GM18951 (cell line): Measurements from ENCODE around the gene TRIM9.

Experiments
- POLR2A ChIP-seq: IDR thresholded peaks from 4 replicates; pipeline ENCODE4 v1.6.1; 2011; ENCODE audit warnings: mild to moderate bottlenecking; ENCODE audit not compliant: insufficient read length, insufficient read depth; ENCODE audit errors: extremely low read depth
- in situ Hi-C: fragments of 300-500 bp; cut with MboI; formaldehyde crosslinking; loops from one replicate; pipeline ENCODE4 v1.12.0; 2022; ENCODE audit warnings: low sequenced_read_pairs, mixed read lengths, inconsistent platforms; ENCODE audit not compliant: unreplicated experiment

Gene TRIM9

GRCh38 chr14:51058382-51058781, 36.5 kb downstream of the TRIM9 start:
- no peak for TF ChIP-seq POLR2A
- in situ Hi-C loops = no loop called here

- no peak for TF ChIP-seq POLR2A
- in situ Hi-C loops = no loop called here
Observed at GRCh38 chr14:51056421-51056820, 38.5 kb downstream of the TRIM9 start.

GRCh38 chr14:51053157-51053556, 41.7 kb downstream of the TRIM9 start:
- in situ Hi-C loops = no loop called here
- TF ChIP-seq POLR2A = no peak

GRCh38 chr14:51044961-51045360, 49.9 kb downstream of the TRIM9 start:
- TF ChIP-seq POLR2A = no peak

GRCh38 chr14:51041883-51042282, 53.0 kb downstream of the TRIM9 start:
- TF ChIP-seq POLR2A = no peak

More at GRCh38 chr14:51044961-51045360, 49.9 kb downstream of the TRIM9 start:
- in situ Hi-C loops = no loop called here

GRCh38 chr14:51041108-51041531, 53.8 kb downstream of the TRIM9 start:
- in situ Hi-C loops = no loop called here
- no peak for TF ChIP-seq POLR2A

More at GRCh38 chr14:51041883-51042282, 53.0 kb downstream of the TRIM9 start:
- in situ Hi-C loops = no loop called here

- TF ChIP-seq POLR2A = no peak
- in situ Hi-C loops = no loop called here
Observed at GRCh38 chr14:51039252-51039651, 55.7 kb downstream of the TRIM9 start.

GRCh38 chr14:51035611-51036192, 59.2 kb downstream of the TRIM9 start:
- no peak for TF ChIP-seq POLR2A
- in situ Hi-C loops = no loop called here

GRCh38 chr14:51028851-51029754, 65.8 kb downstream of the TRIM9 start:
- TF ChIP-seq POLR2A = no peak

GRCh38 chr14:51028361-51028760, 66.5 kb downstream of the TRIM9 start:
- in situ Hi-C loops = no loop called here
- no peak for TF ChIP-seq POLR2A

More at GRCh38 chr14:51028851-51029754, 65.8 kb downstream of the TRIM9 start:
- in situ Hi-C loops = no loop called here

- in situ Hi-C loops = no loop called here
Observed at GRCh38 chr14:51024377-51024776, 70.5 kb downstream of the TRIM9 start.

GRCh38 chr14:51023964-51024363, 70.9 kb downstream of the TRIM9 start:
- TF ChIP-seq POLR2A = no peak

More at GRCh38 chr14:51024377-51024776, 70.5 kb downstream of the TRIM9 start:
- no peak for TF ChIP-seq POLR2A

GRCh38 chr14:51022769-51023168, 72.1 kb downstream of the TRIM9 start:
- in situ Hi-C loops = no loop called here
- no peak for TF ChIP-seq POLR2A

More at GRCh38 chr14:51023964-51024363, 70.9 kb downstream of the TRIM9 start:
- in situ Hi-C loops = no loop called here
